GM21515 (cell line): ENCODE data around the gene SWSAP1.
"Not testable (repeated sequence)": the region's sequence is repeated elsewhere in the genome, so short reads cannot be mapped to it uniquely, and the experiment has no call there.

Experiments
- ATAC-seq: cut with Tn5 transposase; IDR thresholded peaks from one replicate; pipeline ENCODE4 v1.9.1; 2021; ENCODE audit not compliant: unreplicated experiment

The SWSAP1 gene

GRCh38 chr19:11374433-11375142, at the start of gene SWSAP1:
Gene SWSAP1, plus strand, starts transcription at chr19:11374666. Its CDS starts 15 bp downstream, at chr19:11374681.
- peak; percentile 89 for ATAC-seq

- ATAC-seq = no peak
These were observed 49.6 kb upstream of the SWSAP1 start for GRCh38 chr19:11324748-11325389.

- ATAC-seq = no peak
These were observed 48.9 kb upstream of the SWSAP1 start for GRCh38 chr19:11325544-11325943.

- ATAC-seq = no peak
These were observed 44.3 kb upstream of the SWSAP1 start for GRCh38 chr19:11330127-11330526.

GRCh38 chr19:11331502-11331901, 43.0 kb upstream of the SWSAP1 start:
- no peak for ATAC-seq

GRCh38 chr19:11332822-11333221, 41.6 kb upstream of the SWSAP1 start:
- ATAC-seq = no peak

GRCh38 chr19:11333838-11334237, 40.6 kb upstream of the SWSAP1 start:
- not testable (repeated sequence) for ATAC-seq

GRCh38 chr19:11335449-11336146, 38.9 kb upstream of the SWSAP1 start:
- no peak for ATAC-seq

- no peak for ATAC-seq
These were observed 37.4 kb upstream of the SWSAP1 start for GRCh38 chr19:11337080-11337479.

GRCh38 chr19:11338121-11338520, 36.3 kb upstream of the SWSAP1 start:
- ATAC-seq = no peak

- no peak for ATAC-seq
These were observed 35.8 kb upstream of the SWSAP1 start for GRCh38 chr19:11338569-11339253.

- peak; percentile 55 for ATAC-seq
These were observed 35.0 kb upstream of the SWSAP1 start, which contains the start of gene RAB3D for GRCh38 chr19:11339254-11340098. Gene RAB3D, minus strand, starts transcription at chr19:11339657. Its CDS starts 2,258 bp downstream, at chr19:11337399.

- ATAC-seq = not testable (repeated sequence)
These were observed 34.4 kb upstream of the SWSAP1 start for GRCh38 chr19:11340099-11340467.

GRCh38 chr19:11342429-11342828, 32.0 kb upstream of the SWSAP1 start:
- no peak for ATAC-seq

GRCh38 chr19:11345122-11345803, 29.2 kb upstream of the SWSAP1 start:
- no peak for ATAC-seq

- peak; percentile 84 for ATAC-seq
These were observed 28.1 kb upstream of the SWSAP1 start, which contains the start of the genes CCDC159 and TMEM205 for GRCh38 chr19:11346104-11346940. Gene CCDC159, plus strand, starts transcription at chr19:11346519. Its CDS starts 88 bp downstream, at chr19:11346607. Gene TMEM205, minus strand, starts transcription at chr19:11346268. Its CDS starts 649 bp downstream, at chr19:11345619.

- ATAC-seq = no peak
These were observed 26.9 kb upstream of the SWSAP1 start for GRCh38 chr19:11347546-11348039.

GRCh38 chr19:11349171-11349570, 25.3 kb upstream of the SWSAP1 start:
- ATAC-seq = no peak
